Adipocyte (in vitro differentiated cells): ENCODE measurements around the gene TSPEAR.

ENCODE experiments used
- DNase-seq: peaks from one replicate; pipeline ENCODE4 v3.0.0-alpha.2; 2015; ENCODE audit warnings: low read depth
- H3K27me3 ChIP-seq: replicated peaks from 2 replicates; pipeline ENCODE4 v1.7.0; 2013; ENCODE audit warnings: mild to moderate bottlenecking, low read length, moderate library complexity; ENCODE audit not compliant: control insufficient read depth, insufficient read depth
- H3K36me3 ChIP-seq: 2 replicates; pipeline ENCODE4 v1.7.0; 2013; ENCODE audit warnings: low read length, mild to moderate bottlenecking, moderate library complexity; ENCODE audit not compliant: control insufficient read depth, insufficient read depth, severe bottlenecking
- H3K4me1 ChIP-seq: 2 replicates; pipeline ENCODE4 v1.7.0; 2013; ENCODE audit warnings: mild to moderate bottlenecking, low read length, moderate library complexity; ENCODE audit not compliant: control insufficient read depth, insufficient read depth
- H3K4me3 ChIP-seq: 2 replicates; pipeline ENCODE4 v1.7.0; 2013; ENCODE audit warnings: mild to moderate bottlenecking, low read length, moderate library complexity
- H3K9ac ChIP-seq: 2 replicates; pipeline ENCODE4 v1.7.0; 2013; ENCODE audit warnings: mild to moderate bottlenecking, low read length, moderate library complexity
- H3K9me3 ChIP-seq: 2 replicates; pipeline ENCODE4 v1.7.0; 2013; ENCODE audit warnings: mild to moderate bottlenecking, low read length, moderate library complexity; ENCODE audit not compliant: control insufficient read depth

The TSPEAR gene

GRCh38 chr21:44751799-44752636 is 40.6 kb upstream of the TSPEAR start:
- no peak for DNase-seq
- H3K36me3 ChIP-seq, result no peaks in the 10 kb centered on the region

GRCh38 chr21:44751186-44751798 is 39.9 kb upstream of the TSPEAR start:
- Histone ChIP-seq H3K4me1 (no peaks in the 10 kb centered on the region), H3K9me3 (peaks cover 14% of the 10 kb centered on the region), H3K36me3 (no peaks in the 10 kb centered on the region), H3K27me3 (peaks cover 39% of the 10 kb centered on the region), H3K9ac (no peak overlapping the region), H3K4me3 (no peak overlapping the region)
- no peak for DNase-seq

More at GRCh38 chr21:44751799-44752636, 40.6 kb upstream of the TSPEAR start:
- no peak overlapping the region for H3K9ac ChIP-seq
- H3K9me3 ChIP-seq, result peaks cover 19% of the 10 kb centered on the region
- H3K4me3 ChIP-seq, result no peak overlapping the region
- no peaks in the 10 kb centered on the region for H3K4me1 ChIP-seq
- H3K27me3 ChIP-seq, result peaks cover 39% of the 10 kb centered on the region

GRCh38 chr21:44750675-44751025 is 39.3 kb upstream of the TSPEAR start:
- H3K27me3 ChIP-seq, result peaks cover 39% of the 10 kb centered on the region
- no peaks in the 10 kb centered on the region for H3K36me3 ChIP-seq
- H3K9ac ChIP-seq, result no peak overlapping the region
- DNase-seq, result no peak
- peaks cover 14% of the 10 kb centered on the region for H3K9me3 ChIP-seq
- H3K4me3 ChIP-seq, result no peak overlapping the region
- H3K4me1 ChIP-seq, result no peaks in the 10 kb centered on the region

- DNase-seq, result no peak
- Histone ChIP-seq H3K4me1 (no peaks in the 10 kb centered on the region), H3K9me3 (peaks cover 11% of the 10 kb centered on the region), H3K36me3 (no peaks in the 10 kb centered on the region), H3K9ac (no peak overlapping the region), H3K27me3 (peaks cover 37% of the 10 kb centered on the region), H3K4me3 (no peak overlapping the region)
Observed at GRCh38 chr21:44749759-44750674, 38.6 kb upstream of the TSPEAR start.

GRCh38 chr21:44749116-44749758 is 37.9 kb upstream of the TSPEAR start:
- Histone ChIP-seq H3K4me1 (no peaks in the 10 kb centered on the region), H3K4me3 (no peak overlapping the region), H3K27me3 (peaks cover 37% of the 10 kb centered on the region), H3K9ac (no peak overlapping the region), H3K9me3 (peaks cover 3% of the 10 kb centered on the region), H3K36me3 (no peaks in the 10 kb centered on the region)
- no peak for DNase-seq

- Histone ChIP-seq H3K9me3 (peaks cover 3% of the 10 kb centered on the region), H3K36me3 (no peaks in the 10 kb centered on the region), H3K9ac (no peak overlapping the region), H3K4me3 (no peak overlapping the region), H3K27me3 (peaks cover 39% of the 10 kb centered on the region), H3K4me1 (no peaks in the 10 kb centered on the region)
- DNase-seq, result no peak
Observed at GRCh38 chr21:44748621-44749020, 37.2 kb upstream of the TSPEAR start.

GRCh38 chr21:44742418-44743153 is 31.2 kb upstream of the TSPEAR start:
- Histone ChIP-seq H3K9me3 (peaks cover 29% of the 10 kb centered on the region), H3K4me1 (no peaks in the 10 kb centered on the region), H3K9ac (no peak overlapping the region), H3K27me3 (peaks cover 11% of the 10 kb centered on the region), H3K36me3 (no peaks in the 10 kb centered on the region), H3K4me3 (no peak overlapping the region)
- DNase-seq, result peak; percentile 20

GRCh38 chr21:44741921-44742320 is 30.5 kb upstream of the TSPEAR start:
- no peak for DNase-seq
- no peak overlapping the region for H3K4me3 ChIP-seq
- no peaks in the 10 kb centered on the region for H3K4me1 ChIP-seq
- H3K9ac ChIP-seq, result no peak overlapping the region
- H3K9me3 ChIP-seq, result peaks cover 33% of the 10 kb centered on the region
- peaks cover 11% of the 10 kb centered on the region for H3K27me3 ChIP-seq
- H3K36me3 ChIP-seq, result no peaks in the 10 kb centered on the region

- H3K27me3 ChIP-seq, result peaks cover 11% of the 10 kb centered on the region
- no peak overlapping the region for H3K9ac ChIP-seq
- H3K9me3 ChIP-seq, result peaks cover 42% of the 10 kb centered on the region
- no peak for DNase-seq
- no peak overlapping the region for H3K4me3 ChIP-seq
- H3K4me1 ChIP-seq, result no peaks in the 10 kb centered on the region
- no peaks in the 10 kb centered on the region for H3K36me3 ChIP-seq
Observed at GRCh38 chr21:44740742-44741141, 29.4 kb upstream of the TSPEAR start.

- no peaks in the 10 kb centered on the region for H3K4me1 ChIP-seq
- H3K4me3 ChIP-seq, result no peak overlapping the region
- peaks cover 8% of the 10 kb centered on the region for H3K27me3 ChIP-seq
- H3K9ac ChIP-seq, result no peak overlapping the region
- peaks cover 46% of the 10 kb centered on the region for H3K9me3 ChIP-seq
- no peaks in the 10 kb centered on the region for H3K36me3 ChIP-seq
- no peak for DNase-seq
Observed at GRCh38 chr21:44739316-44739715, 27.9 kb upstream of the TSPEAR start.
